GM18870 (cell line): Measurements from ENCODE around the gene BANK1.

Experiments
- ATAC-seq: cut with Tn5 transposase; IDR thresholded peaks from one replicate; pipeline ENCODE4 v1.9.1; 2021; ENCODE audit warnings: moderate library complexity; ENCODE audit not compliant: unreplicated experiment

Gene BANK1

GRCh38 chr4:101813604-101814003, 23.1 kb downstream of the BANK1 start:
- peak; percentile 57 for ATAC-seq

GRCh38 chr4:101818362-101818761, 27.8 kb downstream of the BANK1 start:
- ATAC-seq, result no peak

- ATAC-seq, result no peak
Observed at GRCh38 chr4:101823864-101824263, 33.3 kb downstream of the BANK1 start.

- ATAC-seq, result no peak
Observed at GRCh38 chr4:101824500-101824899, 34.0 kb downstream of the BANK1 start.

- ATAC-seq, result no peak
Observed at GRCh38 chr4:101825953-101826352, 35.4 kb downstream of the BANK1 start.

- ATAC-seq, result no peak
Observed at GRCh38 chr4:101831816-101832215, 41.3 kb downstream of the BANK1 start.

- no peak for ATAC-seq
Observed at GRCh38 chr4:101833480-101833879, 43.0 kb downstream of the BANK1 start.

- no peak for ATAC-seq
Observed at GRCh38 chr4:101835121-101835904, 44.8 kb downstream of the BANK1 start.

- no peak for ATAC-seq
Observed at GRCh38 chr4:101843054-101843453, 52.5 kb downstream of the BANK1 start.

- no peak for ATAC-seq
Observed at GRCh38 chr4:101846550-101846949, 56.0 kb downstream of the BANK1 start.

- ATAC-seq, result peak; percentile 47
Observed at GRCh38 chr4:101850698-101851097, 60.2 kb downstream of the BANK1 start.

- peak; percentile 31 for ATAC-seq
Observed at GRCh38 chr4:101851672-101852071, 61.1 kb downstream of the BANK1 start.

GRCh38 chr4:101853028-101853427, 62.5 kb downstream of the BANK1 start:
- ATAC-seq, result peak; percentile 50

GRCh38 chr4:101853691-101854090, 63.2 kb downstream of the BANK1 start:
- no peak for ATAC-seq

- ATAC-seq, result no peak
Observed at GRCh38 chr4:101855239-101855638, 64.7 kb downstream of the BANK1 start.

- ATAC-seq, result no peak
Observed at GRCh38 chr4:101856149-101856548, 65.6 kb downstream of the BANK1 start.

- no peak for ATAC-seq
Observed at GRCh38 chr4:101857176-101857575, 66.6 kb downstream of the BANK1 start.

- no peak for ATAC-seq
Observed at GRCh38 chr4:101858641-101859040, 68.1 kb downstream of the BANK1 start.

GRCh38 chr4:101862595-101862994, 72.1 kb downstream of the BANK1 start:
- no peak for ATAC-seq

GRCh38 chr4:101864660-101865059, 74.1 kb downstream of the BANK1 start:
- no peak for ATAC-seq

- ATAC-seq, result no peak
Observed at GRCh38 chr4:101865501-101866062, 75.1 kb downstream of the BANK1 start.

GRCh38 chr4:101870874-101871273, 80.3 kb downstream of the BANK1 start:
- ATAC-seq, result no peak
